Peyer's patch (tissue), 4 donors: Measurements from ENCODE around the gene NCAPG2. TPM values are rescaled to one million over a fixed set of nuclear protein-coding genes. Genes with fewer than 3 reads are reported as not detected.

Experiments used
- DNase-seq, 3 donors: peaks; one replicate each; pipeline ENCODE4 v3.0.0-alpha.2; 2017 to 2019
- H3K27ac ChIP-seq, 4 donors: fragments of 200-600 bp; sonication (generic); one replicate each; pipeline ENCODE4 v1.5.1; 2016 to 2019
- H3K27me3 ChIP-seq, 2 donors: fragments of 200-600 bp; sonication (generic); one replicate each; pipeline ENCODE4 v1.5.1; 2019
- H3K36me3 ChIP-seq, 3 donors: fragments of 200-600 bp; sonication (generic); one replicate each; pipeline ENCODE4 v1.5.1; 2016 to 2019
- H3K4me1 ChIP-seq, 4 donors: fragments of 200-600 bp; sonication (generic); one replicate each; pipeline ENCODE4 v1.5.1; 2016 to 2019
- H3K4me3 ChIP-seq, 4 donors: fragments of 200-600 bp; sonication (generic); 1 replicate in 3 of 4; 2 replicates in 1 of 4; pipeline ENCODE4 v1.5.1; 2016 to 2019; ENCODE audit warnings: mild to moderate bottlenecking in 1 of 4
- H3K9me3 ChIP-seq, 4 donors: fragments of 200-600 bp; sonication (generic); one replicate each; pipeline ENCODE4 v1.5.1; 2016 to 2019; ENCODE audit warnings: mild to moderate bottlenecking in 1 of 4
- POLR2A ChIP-seq, 2 donors: fragments of 450-650 bp; IDR thresholded peaks; one replicate each; pipeline ENCODE4 v1.5.1; 2017; ENCODE audit warnings: antibody characterized with exemption in 2 of 2, mild to moderate bottlenecking in 2 of 2, moderate library complexity in 2 of 2
- total RNA-seq, 4 donors: library from RNA; depleted of rRNA; stranded (reverse); fragments of >200 nt; gene quantifications; one replicate each; pipeline ENCODE4 v1.1.0, GENCODE V29; 2016
- TF ChIP-seq, protein P1 (sequence below), 6 experiments: fragments of 450-650 bp in 4 of 6; fragments of 200-600 bp in 2 of 6; sonication (generic) in 1 of 6; IDR thresholded peaks; one replicate each; pipeline ENCODE4 v1.5.1; 2017 to 2019; ENCODE audit warnings: antibody characterized with exemption in 6 of 6, mild to moderate bottlenecking in 3 of 6, moderate library complexity in 1 of 6

Gene NCAPG2
- total RNA-seq, 4 donors from 2014 or later = 3.9 to 14.0 (median 5.8) TPM

DNA sequence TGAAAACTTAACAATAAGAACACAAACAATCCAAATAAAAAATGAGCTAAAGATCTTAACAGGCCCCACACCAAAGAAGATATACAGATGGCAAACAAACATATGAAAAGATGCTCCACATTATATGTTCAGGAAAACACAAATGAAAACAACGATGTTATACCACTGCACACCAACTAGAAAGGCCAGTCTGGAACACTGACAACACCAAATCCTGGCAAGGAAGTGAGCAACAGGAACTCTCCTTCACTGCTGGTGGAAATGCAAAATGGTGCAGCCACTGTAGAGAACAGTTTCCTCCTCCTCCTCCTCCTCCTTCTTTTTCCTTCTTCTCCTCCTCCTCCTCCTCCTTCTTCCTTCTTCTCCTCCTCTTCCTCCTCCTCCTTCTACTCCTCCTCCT lies 12.2 kb upstream of the NCAPG2 start:
- H3K4me1 ChIP-seq = no peaks in the 10 kb centered on the region
- no peak for DNase-seq
- TF ChIP-seq POLR2A (IDR thresholded peaks at IDR 0.05) = no peak
- TF ChIP-seq, protein P1, sequence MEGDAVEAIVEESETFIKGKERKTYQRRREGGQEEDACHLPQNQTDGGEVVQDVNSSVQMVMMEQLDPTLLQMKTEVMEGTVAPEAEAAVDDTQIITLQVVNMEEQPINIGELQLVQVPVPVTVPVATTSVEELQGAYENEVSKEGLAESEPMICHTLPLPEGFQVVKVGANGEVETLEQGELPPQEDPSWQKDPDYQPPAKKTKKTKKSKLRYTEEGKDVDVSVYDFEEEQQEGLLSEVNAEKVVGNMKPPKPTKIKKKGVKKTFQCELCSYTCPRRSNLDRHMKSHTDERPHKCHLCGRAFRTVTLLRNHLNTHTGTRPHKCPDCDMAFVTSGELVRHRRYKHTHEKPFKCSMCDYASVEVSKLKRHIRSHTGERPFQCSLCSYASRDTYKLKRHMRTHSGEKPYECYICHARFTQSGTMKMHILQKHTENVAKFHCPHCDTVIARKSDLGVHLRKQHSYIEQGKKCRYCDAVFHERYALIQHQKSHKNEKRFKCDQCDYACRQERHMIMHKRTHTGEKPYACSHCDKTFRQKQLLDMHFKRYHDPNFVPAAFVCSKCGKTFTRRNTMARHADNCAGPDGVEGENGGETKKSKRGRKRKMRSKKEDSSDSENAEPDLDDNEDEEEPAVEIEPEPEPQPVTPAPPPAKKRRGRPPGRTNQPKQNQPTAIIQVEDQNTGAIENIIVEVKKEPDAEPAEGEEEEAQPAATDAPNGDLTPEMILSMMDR (IDR thresholded peaks at IDR 0.05) = no peak
- no peaks in the 10 kb centered on the region for H3K36me3 ChIP-seq
- H3K4me3 ChIP-seq = no peak overlapping the region
- no peaks in the 10 kb centered on the region for H3K9me3 ChIP-seq
- no peak overlapping the region for H3K27ac ChIP-seq
- H3K27me3 ChIP-seq = no peaks in the 10 kb centered on the region

- Histone ChIP-seq H3K36me3 (no peaks in the 10 kb centered on the region), H3K4me1 (peaks cover 0 to 3% (median 0%) of the 10 kb centered on the region in 4 donors), H3K27me3 (no peaks in the 10 kb centered on the region), H3K9me3 (peaks cover 0 to 7% (median 0%) of the 10 kb centered on the region in 4 donors), H3K27ac (no peak overlapping the region), H3K4me3 (no peak overlapping the region)
- no peak for DNase-seq
- TF ChIP-seq, protein P1 (IDR thresholded peaks at IDR 0.05) = no peak
- no peak for TF ChIP-seq POLR2A (IDR thresholded peaks at IDR 0.05)
Observed at GRCh38 chr7:158710651-158711102, 6.1 kb upstream of the NCAPG2 start.

- TF ChIP-seq POLR2A (IDR thresholded peaks at IDR 0.05) = no peak
- TF ChIP-seq, protein P1 (IDR thresholded peaks at IDR 0.05) = no peak
- Histone ChIP-seq H3K9me3 (peaks cover 0 to 7% (median 0%) of the 10 kb centered on the region in 4 donors), H3K4me1 (peaks cover 0 to 16% (median 0%) of the 10 kb centered on the region in 4 donors), H3K27ac (no peak overlapping the region), H3K27me3 (no peaks in the 10 kb centered on the region), H3K36me3 (no peaks in the 10 kb centered on the region), H3K4me3 (no peak overlapping the region)
- no peak for DNase-seq
Observed at GRCh38 chr7:158707610-158708009, 3.0 kb upstream of the NCAPG2 start.

DNA sequence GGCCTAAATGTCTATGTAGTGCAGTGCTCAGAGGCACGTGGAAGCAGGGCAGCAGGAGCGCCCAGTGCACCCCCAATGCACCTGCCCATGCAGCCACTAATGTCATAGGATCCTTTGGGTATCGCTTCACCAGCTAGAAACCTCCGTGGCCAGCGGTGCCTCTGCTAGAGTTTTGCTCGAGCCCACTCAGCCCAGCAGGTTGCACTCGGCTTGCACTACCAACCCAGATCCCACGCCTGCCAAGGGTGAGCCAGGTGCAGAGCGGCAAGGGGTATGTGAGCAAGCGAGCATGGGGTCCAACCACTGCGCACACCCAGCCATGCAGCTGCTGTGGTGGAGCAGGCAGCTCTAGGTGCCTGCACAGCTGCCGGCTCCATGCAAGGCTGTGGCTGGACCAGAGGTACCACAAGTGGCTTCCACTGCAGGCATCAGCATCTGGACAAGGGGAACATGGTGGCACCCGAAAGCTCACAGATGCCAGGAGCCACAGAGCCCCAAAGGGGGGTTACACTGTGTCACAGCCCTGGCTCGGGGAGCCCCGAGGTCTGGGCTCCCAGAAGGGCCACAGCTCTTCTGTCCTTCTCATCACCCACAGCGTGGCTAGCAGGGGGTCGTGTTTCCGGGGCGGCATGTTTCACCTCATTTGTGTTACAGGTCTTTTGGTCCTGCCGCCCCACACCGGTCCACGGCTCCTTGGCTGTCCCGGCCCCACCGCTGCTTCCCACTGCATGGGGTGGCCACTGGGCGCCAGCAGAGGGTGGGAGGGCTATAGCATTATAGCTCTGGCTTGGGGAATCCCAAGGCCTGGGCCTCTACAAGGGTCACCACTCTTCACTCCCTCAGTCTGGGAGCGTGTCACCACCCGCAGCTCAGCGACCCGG lies 2.3 kb upstream of the NCAPG2 start:
- Histone ChIP-seq H3K27ac (no peak overlapping the region), H3K4me1 (peaks cover 0 to 16% (median 0%) of the 10 kb centered on the region in 4 donors), H3K4me3 (no peak overlapping the region), H3K36me3 (no peaks in the 10 kb centered on the region), H3K9me3 (peaks cover 0 to 7% (median 0%) of the 10 kb centered on the region in 4 donors), H3K27me3 (no peaks in the 10 kb centered on the region)
- no peak for DNase-seq
- TF ChIP-seq, protein P1 (IDR thresholded peaks at IDR 0.05) = no peak
- no peak for TF ChIP-seq POLR2A (IDR thresholded peaks at IDR 0.05)

DNA sequence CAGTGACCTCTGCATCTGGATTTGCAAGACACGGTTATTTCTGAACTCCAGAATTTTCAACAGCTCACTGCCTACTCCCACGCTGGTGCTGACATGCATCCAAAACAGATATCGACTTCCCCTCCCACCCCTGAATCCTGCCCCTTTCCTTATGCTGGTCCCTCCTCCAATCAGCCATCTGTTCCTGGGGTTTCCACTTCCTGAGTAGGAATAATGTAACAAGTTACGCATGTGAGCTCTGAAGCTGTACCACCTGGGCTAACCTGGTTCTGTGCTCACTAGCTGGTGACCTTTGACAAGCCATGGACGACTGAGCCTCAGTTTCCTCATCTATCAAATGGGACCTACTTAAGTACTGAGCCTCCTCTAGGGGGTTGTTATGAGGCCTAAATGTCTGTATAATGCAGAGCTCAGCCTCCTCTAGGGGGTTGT lies 1.7 kb upstream of the NCAPG2 start:
- Histone ChIP-seq H3K4me3 (no peak overlapping the region), H3K27ac (no peak overlapping the region), H3K4me1 (peaks cover 0 to 16% (median 0%) of the 10 kb centered on the region in 4 donors), H3K9me3 (peaks cover 0 to 7% (median 0%) of the 10 kb centered on the region in 4 donors), H3K27me3 (no peaks in the 10 kb centered on the region), H3K36me3 (no peaks in the 10 kb centered on the region)
- DNase-seq = no peak
- no peak for TF ChIP-seq POLR2A (IDR thresholded peaks at IDR 0.05)
- TF ChIP-seq, protein P1 (IDR thresholded peaks at IDR 0.05) = no peak
